AG04449 (cell line): ENCODE results near the gene OR5B21.

Source experiments
- CTCF ChIA-PET: fragments of 350-600 bp; formaldehyde crosslinking; extraction: SDS; loops from one replicate; lab custom pipeline; 2021; ENCODE audit warnings: antibody characterized with exemption; lab: Yijun Ruan, JAX
- POLR2A ChIA-PET: fragments of 400-600, 350-600 bp; formaldehyde crosslinking; extraction: SDS; loops from one replicate; lab custom pipeline; 2020; ENCODE audit warnings: antibody characterized with exemption, inconsistent platforms; lab: Yijun Ruan, JAX
- DNase-seq: peaks from one replicate; pipeline ENCODE4 v3.0.0-alpha.2; 2010; ENCODE audit warnings: low read depth, low spot score
- H3K4me3 ChIP-seq: 2 replicates; pipeline ENCODE4 v1.5.1; 2011; ENCODE audit warnings: low read depth, mild to moderate bottlenecking, control low read depth, low read length
- CTCF ChIP-seq: IDR thresholded peaks from one replicate; pipeline ENCODE4 v1.5.1; 2011; ENCODE audit warnings: mild to moderate bottlenecking, moderate library complexity, low read length, control low read depth, inconsistent platforms; ENCODE audit not compliant: insufficient read depth; ENCODE audit errors: missing control alignments

OR5B21 gene

GRCh38 chr11:58465690-58466089, 42.2 kb downstream of the OR5B21 start:
- CTCF ChIA-PET: no interaction called here
- DNase-seq: no peak
- POLR2A ChIA-PET: no interaction called here
- TF ChIP-seq CTCF: no peak
- no peak overlapping the region for H3K4me3 ChIP-seq
